GM12878 (cell line): ENCODE measurements around the gene SPP2. TPM values are rescaled to one million over a fixed set of nuclear protein-coding genes. Genes with fewer than 3 reads are reported as not detected.

ENCODE experiments used
- ATAC-seq: fragments of 200-7000 bp; cut with Tn5 transposase; 3 replicates; pipeline ENCODE4 v1.9.1; 2020; ENCODE audit warnings: mild to moderate bottlenecking, moderate library complexity
- BruUV-seq: library from RNA; stranded (reverse); fragments of 400-500 nt; replicated peaks from 2 replicates; lab custom pipeline; 2021; lab: Mats Ljungman, UMichigan
- CTCF ChIA-PET: fragments of 300-600 bp; sonication (Branson Sonifier 250); formaldehyde crosslinking; extraction: SDS; loops from one replicate; lab custom pipeline; 2021; ENCODE audit warnings: inconsistent platforms; lab: Yijun Ruan, JAX
- POLR2A ChIA-PET: fragments of 350-600 bp; formaldehyde crosslinking; extraction: SDS; loops from one replicate; lab custom pipeline; 2021; ENCODE audit warnings: inconsistent platforms; lab: Charles Lee
- RAD21 ChIA-PET: fragments of 300-600 bp; sonication (Branson Sonifier 250); formaldehyde crosslinking; loops from one replicate; lab custom pipeline; 2023; ENCODE audit warnings: antibody characterized with exemption; ENCODE audit not compliant: unreplicated experiment; lab: Charles Lee
- SMC1A ChIA-PET: fragments of 300-600 bp; sonication (Branson Sonifier 250); formaldehyde crosslinking; loops from one replicate; lab custom pipeline; 2023; ENCODE audit not compliant: unreplicated experiment, uncharacterized antibody; lab: Charles Lee
- DNase-seq: peaks from one replicate; pipeline ENCODE4 v3.0.0-alpha.2; 2011; ENCODE audit warnings: low read depth, low spot score
- FAIRE-seq: peaks from 3 replicates; lab custom pipeline; 2011; peaks lifted over from hg19 to GRCh38; lab: Jason Lieb, UNC
- H2AFZ ChIP-seq: 2 replicates; pipeline ENCODE4 v1.6.0; 2011; ENCODE audit warnings: low read depth, low read length, control low read depth; ENCODE audit not compliant: control insufficient read depth
- H3K27ac ChIP-seq: 2 replicates; pipeline ENCODE4 v1.5.1; 2011; ENCODE audit warnings: control low read depth; ENCODE audit not compliant: control insufficient read depth, insufficient read depth
- H3K27me3 ChIP-seq, 2 experiments: replicated peaks in 1 of 2; 2 replicates each; pipeline versions ENCODE4 v1.6.0 to v1.6.1; 2011; ENCODE audit warnings: low read length in 1 of 2; ENCODE audit not compliant: control insufficient read depth in 2 of 2, insufficient read depth in 2 of 2
- H3K36me3 ChIP-seq, 2 experiments: 2 replicates each; pipeline ENCODE4 v1.5.1; 2011; ENCODE audit warnings: low read length in 1 of 2; ENCODE audit not compliant: control insufficient read depth in 2 of 2, insufficient read depth in 2 of 2
- H3K4me1 ChIP-seq: 2 replicates; pipeline ENCODE4 v1.6.1; 2011; ENCODE audit warnings: mild to moderate bottlenecking, low read length, moderate library complexity, mixed read lengths; ENCODE audit not compliant: control insufficient read depth, insufficient read depth
- H3K4me2 ChIP-seq: 2 replicates; pipeline ENCODE4 v1.6.0; 2011; ENCODE audit warnings: control low read depth; ENCODE audit not compliant: control insufficient read depth, insufficient read depth
- H3K4me3 ChIP-seq: fragments of 200-600 bp; sonication (generic); 2 replicates; pipeline ENCODE4 v1.5.1; 2016
- H3K79me2 ChIP-seq: 2 replicates; pipeline ENCODE4 v1.6.0; 2011; ENCODE audit warnings: low read length; ENCODE audit not compliant: control insufficient read depth, insufficient read depth
- H3K9ac ChIP-seq: 2 replicates; pipeline ENCODE4 v1.8.0; 2011; ENCODE audit warnings: low read length, control low read depth, mixed read lengths; ENCODE audit not compliant: control insufficient read depth, insufficient read depth
- H3K9me3 ChIP-seq: replicated peaks from 3 replicates; pipeline ENCODE4 v1.5.1; 2011; ENCODE audit warnings: mild to moderate bottlenecking, low read length; ENCODE audit not compliant: control insufficient read depth, insufficient read depth
- H4K20me1 ChIP-seq: 2 replicates; pipeline ENCODE4 v1.6.0; 2011; ENCODE audit not compliant: control insufficient read depth, insufficient read depth
- BHLHE40 ChIP-seq, 2 experiments: fragments of 450-650 bp in 1 of 2; IDR thresholded peaks; 2 replicates each; pipeline ENCODE4 v1.6.1; 2011 to 2017; ENCODE audit warnings: low read depth in 2 of 2, borderline replicate concordance in 1 of 2, improper control_type of control experiment in 1 of 2, low read length in 1 of 2, mild to moderate bottlenecking in 1 of 2
- CHD2 ChIP-seq: IDR thresholded peaks from 2 replicates; pipeline ENCODE4 v1.6.1; 2011; ENCODE audit warnings: low read depth, low read length, improper control_type of control experiment, borderline replicate concordance
- NR2C1 ChIP-seq: fragments of 450-650 bp; IDR thresholded peaks from 2 replicates; pipeline ENCODE4 v1.6.1; 2017; ENCODE audit warnings: antibody characterized with exemption, mild to moderate bottlenecking, moderate library complexity
- POU2F2 ChIP-seq: IDR thresholded peaks from 3 replicates; pipeline ENCODE4 v1.6.1; 2011; ENCODE audit warnings: low read depth, mild to moderate bottlenecking, low read length, borderline replicate concordance
- SMAD1 ChIP-seq: fragments of 450-650 bp; IDR thresholded peaks from 2 replicates; pipeline ENCODE4 v1.6.1; 2018; ENCODE audit warnings: mild to moderate bottlenecking, low read depth; ENCODE audit not compliant: partially characterized antibody
- SRF ChIP-seq, 2 experiments: IDR thresholded peaks; 2 replicates each; pipeline ENCODE4 v1.6.1; 2011; ENCODE audit warnings: low read depth in 2 of 2, low read length in 2 of 2, mild to moderate bottlenecking in 1 of 2, moderate library complexity in 1 of 2
- SUPT20H ChIP-seq: IDR thresholded peaks from 2 replicates; pipeline ENCODE4 v1.6.1; 2011; ENCODE audit warnings: low read depth, mild to moderate bottlenecking, low read length, moderate library complexity, borderline replicate concordance; ENCODE audit not compliant: control insufficient read depth
- ZNF207 ChIP-seq: fragments of 450-650 bp; IDR thresholded peaks from 2 replicates; pipeline ENCODE4 v1.6.1; 2014; ENCODE audit warnings: antibody characterized with exemption, mild to moderate bottlenecking, borderline replicate concordance
- WGBS: methylation state at CpG from one replicate; pipeline ENCODE4 v1.1.6; 2016; ENCODE audit warnings: low lambda C conversion rate; ENCODE audit not compliant: insufficient replicate concordance, insufficient coverage; ENCODE audit errors: missing lambda C conversion rate; 5-methylcytosine and 5-hydroxymethylcytosine counted together
- in situ Hi-C: fragments of 300-500 bp; cut with MboI; formaldehyde crosslinking; loops from 9 replicates; pipeline ENCODE4 v1.14.3; 2018; ENCODE audit warnings: mixed read lengths
- intact Hi-C: fragments of 100-400 bp; cut with micrococcal nuclease; formaldehyde crosslinking; loops from one replicate; pipeline ENCODE4 v1.14.2; 2022; ENCODE audit not compliant: unreplicated experiment
- polyA plus RNA-seq, 11 experiments: library from polyadenylated mRNA; depleted of rRNA in 4 of 11; unstranded in 6 of 11; stranded (reverse) in 5 of 11; fragments of >200 nt; fragmentation: Nextera tagmentation in 4 of 11; fragmentation: Illumina TruSeq in 1 of 11; extraction: Ambion mirVana in 4 of 11; extraction: Trizol in 1 of 11; gene quantifications; 1 replicate in 1 of 11; 2 replicates in 10 of 11; pipeline versions ENCODE4 v1.2.1 to v1.2.3, GENCODE V29; 2011 to 2016; ENCODE audit warnings: inconsistent platforms in 2 of 11, missing spikeins in 2 of 11, low read depth in 1 of 11
- total RNA-seq, 4 experiments: library from RNA; depleted of rRNA in 3 of 4; stranded (reverse); fragments of >200 nt in 3 of 4; fragmentation: Illumina TruSeq in 1 of 4; extraction: Trizol in 1 of 4; gene quantifications; 2 replicates each; pipeline versions ENCODE4 v1.2.1 to v1.2.3, GENCODE V29; 2013 to 2021
- TF ChIP-seq, protein P1 (sequence below): fragments of 450-650 bp; formaldehyde crosslinking; IDR thresholded peaks from 2 replicates; pipeline ENCODE4 v1.5.0; 2022; ENCODE audit warnings: mild to moderate bottlenecking, missing genetic modification characterization
- TF ChIP-seq, protein P2 (sequence below): fragments of 450-650 bp; formaldehyde crosslinking; IDR thresholded peaks from 2 replicates; pipeline ENCODE4 v1.4.0; 2022; ENCODE audit warnings: mild to moderate bottlenecking, moderate library complexity
- TF ChIP-seq, protein P3 (sequence below): fragments of 450-650 bp; IDR thresholded peaks from 2 replicates; pipeline ENCODE4 v1.6.1; 2018; ENCODE audit warnings: borderline replicate concordance, mild to moderate bottlenecking; ENCODE audit not compliant: partially characterized antibody

Gene SPP2
- total and polyA plus RNA-seq, 10 of the 15 experiments (the other 5 are each of a cell fraction or from before 2014, with no cell fraction given), result not detected

DNA sequence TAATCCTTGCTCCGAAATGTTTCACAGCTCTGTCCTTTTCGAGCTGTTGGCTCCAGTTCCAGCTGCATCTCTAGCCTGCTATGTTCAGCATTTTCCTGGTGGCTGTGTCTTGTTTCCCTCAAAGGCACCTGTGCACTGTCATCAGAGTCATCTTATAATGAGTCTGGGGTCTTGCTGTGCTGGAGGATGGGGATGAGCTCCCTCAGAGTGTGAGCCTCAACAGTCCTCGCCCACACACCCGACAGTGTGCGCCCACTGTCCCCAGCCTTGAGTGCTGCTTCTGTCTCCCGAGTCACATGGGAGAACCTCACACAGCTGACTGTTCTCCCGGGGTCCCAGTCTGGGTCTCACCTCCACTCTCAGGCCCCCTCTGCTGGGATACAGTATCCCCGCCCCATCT, 25.4 kb downstream of the SPP2 start:
- Histone ChIP-seq H3K27ac (no peak overlapping the region), H3K27me3 (no peaks in the 10 kb centered on the region), H2AFZ (no peak overlapping the region), H3K9ac (no peak overlapping the region), H3K4me3 (no peak overlapping the region), H3K36me3 (no peaks in the 10 kb centered on the region), H4K20me1 (no peaks in the 10 kb centered on the region), H3K4me1 (no peaks in the 10 kb centered on the region), H3K9me3 (no peaks in the 10 kb centered on the region), H3K4me2 (no peak overlapping the region)
- ChIA-PET RAD21 (no interaction called here), POLR2A (no interaction called here), SMC1A (no interaction called here)
- WGBS, result 18% methylated on average over 8 of the region's 8 CpGs
- BruUV-seq, result no TSS peak
- DNase-seq (no peak), ATAC-seq (no peak)
- TF ChIP-seq, protein P1, sequence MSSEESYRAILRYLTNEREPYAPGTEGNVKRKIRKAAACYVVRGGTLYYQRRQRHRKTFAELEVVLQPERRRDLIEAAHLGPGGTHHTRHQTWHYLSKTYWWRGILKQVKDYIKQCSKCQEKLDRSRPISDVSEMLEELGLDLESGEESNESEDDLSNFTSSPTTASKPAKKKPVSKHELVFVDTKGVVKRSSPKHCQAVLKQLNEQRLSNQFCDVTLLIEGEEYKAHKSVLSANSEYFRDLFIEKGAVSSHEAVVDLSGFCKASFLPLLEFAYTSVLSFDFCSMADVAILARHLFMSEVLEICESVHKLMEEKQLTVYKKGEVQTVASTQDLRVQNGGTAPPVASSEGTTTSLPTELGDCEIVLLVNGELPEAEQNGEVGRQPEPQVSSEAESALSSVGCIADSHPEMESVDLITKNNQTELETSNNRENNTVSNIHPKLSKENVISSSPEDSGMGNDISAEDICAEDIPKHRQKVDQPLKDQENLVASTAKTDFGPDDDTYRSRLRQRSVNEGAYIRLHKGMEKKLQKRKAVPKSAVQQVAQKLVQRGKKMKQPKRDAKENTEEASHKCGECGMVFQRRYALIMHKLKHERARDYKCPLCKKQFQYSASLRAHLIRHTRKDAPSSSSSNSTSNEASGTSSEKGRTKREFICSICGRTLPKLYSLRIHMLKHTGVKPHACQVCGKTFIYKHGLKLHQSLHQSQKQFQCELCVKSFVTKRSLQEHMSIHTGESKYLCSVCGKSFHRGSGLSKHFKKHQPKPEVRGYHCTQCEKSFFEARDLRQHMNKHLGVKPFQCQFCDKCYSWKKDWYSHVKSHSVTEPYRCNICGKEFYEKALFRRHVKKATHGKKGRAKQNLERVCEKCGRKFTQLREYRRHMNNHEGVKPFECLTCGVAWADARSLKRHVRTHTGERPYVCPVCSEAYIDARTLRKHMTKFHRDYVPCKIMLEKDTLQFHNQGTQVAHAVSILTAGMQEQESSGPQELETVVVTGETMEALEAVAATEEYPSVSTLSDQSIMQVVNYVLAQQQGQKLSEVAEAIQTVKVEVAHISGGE (CRISPR knock-in tag), result no peak
- TF ChIP-seq, protein P2, sequence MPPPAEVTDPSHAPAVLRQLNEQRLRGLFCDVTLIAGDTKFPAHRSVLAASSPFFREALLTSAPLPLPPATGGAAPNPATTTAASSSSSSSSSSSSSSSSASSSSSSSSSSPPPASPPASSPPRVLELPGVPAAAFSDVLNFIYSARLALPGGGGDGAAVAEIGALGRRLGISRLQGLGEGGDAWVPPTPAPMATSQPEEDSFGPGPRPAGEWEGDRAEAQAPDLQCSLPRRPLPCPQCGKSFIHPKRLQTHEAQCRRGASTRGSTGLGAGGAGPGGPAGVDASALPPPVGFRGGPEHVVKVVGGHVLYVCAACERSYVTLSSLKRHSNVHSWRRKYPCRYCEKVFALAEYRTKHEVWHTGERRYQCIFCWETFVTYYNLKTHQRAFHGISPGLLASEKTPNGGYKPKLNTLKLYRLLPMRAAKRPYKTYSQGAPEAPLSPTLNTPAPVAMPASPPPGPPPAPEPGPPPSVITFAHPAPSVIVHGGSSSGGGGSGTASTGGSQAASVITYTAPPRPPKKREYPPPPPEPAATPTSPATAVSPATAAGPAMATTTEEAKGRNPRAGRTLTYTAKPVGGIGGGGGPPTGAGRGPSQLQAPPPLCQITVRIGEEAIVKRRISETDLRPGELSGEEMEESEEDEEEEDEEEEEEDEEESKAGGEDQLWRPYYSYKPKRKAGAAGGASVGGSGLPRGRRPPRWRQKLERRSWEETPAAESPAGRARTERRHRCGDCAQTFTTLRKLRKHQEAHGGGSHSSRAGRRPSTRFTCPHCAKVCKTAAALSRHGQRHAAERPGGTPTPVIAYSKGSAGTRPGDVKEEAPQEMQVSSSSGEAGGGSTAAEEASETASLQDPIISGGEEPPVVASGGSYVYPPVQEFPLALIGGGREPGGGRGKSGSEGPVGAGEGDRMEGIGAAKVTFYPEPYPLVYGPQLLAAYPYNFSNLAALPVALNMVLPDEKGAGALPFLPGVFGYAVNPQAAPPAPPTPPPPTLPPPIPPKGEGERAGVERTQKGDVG (CRISPR knock-in tag), result no peak
- TF ChIP-seq POU2F2 (no peak), SRF (IDR thresholded peaks at IDR 0.05; ENCODE audit: low read depth in 2 of 2, low read length in 2 of 2) (no peak), SUPT20H (no peak), BHLHE40 (IDR thresholded peaks at IDR 0.05; ENCODE audit: borderline replicate concordance in 1 of 2, low read depth in 2 of 2, low read length in 1 of 2) (no peak), CHD2 (no peak), SMAD1 (no peak), ZNF207 (no peak), NR2C1 (no peak)
- TF ChIP-seq, protein P3, sequence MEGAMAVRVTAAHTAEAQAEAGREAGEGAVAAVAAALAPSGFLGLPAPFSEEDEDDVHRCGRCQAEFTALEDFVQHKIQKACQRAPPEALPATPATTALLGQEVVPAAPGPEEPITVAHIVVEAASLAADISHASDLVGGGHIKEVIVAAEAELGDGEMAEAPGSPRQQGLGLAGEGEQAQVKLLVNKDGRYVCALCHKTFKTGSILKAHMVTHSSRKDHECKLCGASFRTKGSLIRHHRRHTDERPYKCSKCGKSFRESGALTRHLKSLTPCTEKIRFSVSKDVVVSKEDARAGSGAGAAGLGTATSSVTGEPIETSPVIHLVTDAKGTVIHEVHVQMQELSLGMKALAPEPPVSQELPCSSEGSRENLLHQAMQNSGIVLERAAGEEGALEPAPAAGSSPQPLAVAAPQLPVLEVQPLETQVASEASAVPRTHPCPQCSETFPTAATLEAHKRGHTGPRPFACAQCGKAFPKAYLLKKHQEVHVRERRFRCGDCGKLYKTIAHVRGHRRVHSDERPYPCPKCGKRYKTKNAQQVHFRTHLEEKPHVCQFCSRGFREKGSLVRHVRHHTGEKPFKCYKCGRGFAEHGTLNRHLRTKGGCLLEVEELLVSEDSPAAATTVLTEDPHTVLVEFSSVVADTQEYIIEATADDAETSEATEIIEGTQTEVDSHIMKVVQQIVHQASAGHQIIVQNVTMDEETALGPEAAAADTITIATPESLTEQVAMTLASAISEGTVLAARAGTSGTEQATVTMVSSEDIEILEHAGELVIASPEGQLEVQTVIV, result no peak
- TF ChIP-seq, all 136 proteins: peak for 0
- FAIRE-seq, result no peak
- intact Hi-C loops, result no loop called here
- in situ Hi-C loops, result no loop called here
- CTCF ChIA-PET, result no interaction called here
- H3K79me2 ChIP-seq, result no peaks in the 10 kb centered on the region
